Endothelial cell of umbilical vein (primary cell): Measurements from ENCODE around the gene CHCHD4.

Experiments
- CTCF ChIP-seq, 2 donors: IDR thresholded peaks; 1 replicate in 1 of 2; 2 replicates in 1 of 2; pipeline ENCODE4 v1.5.1; 2011; ENCODE audit warnings: low read length in 2 of 2, mild to moderate bottlenecking in 2 of 2, moderate library complexity in 2 of 2, control low read depth in 1 of 2, inconsistent platforms in 1 of 2, low read depth in 1 of 2; ENCODE audit not compliant: insufficient read depth in 1 of 2; ENCODE audit errors: extremely low read depth in 1 of 2
- POLR2A ChIP-seq: IDR thresholded peaks from 2 replicates; pipeline ENCODE4 v1.6.1; 2012; ENCODE audit warnings: low read depth, mild to moderate bottlenecking, control low read depth, low read length
- POLR2AphosphoS5 ChIP-seq: IDR thresholded peaks from 2 replicates; pipeline ENCODE4 v1.6.1; 2012; ENCODE audit warnings: low read depth, mild to moderate bottlenecking, control low read depth, low read length, moderate library complexity; ENCODE audit not compliant: insufficient read depth

DNA sequence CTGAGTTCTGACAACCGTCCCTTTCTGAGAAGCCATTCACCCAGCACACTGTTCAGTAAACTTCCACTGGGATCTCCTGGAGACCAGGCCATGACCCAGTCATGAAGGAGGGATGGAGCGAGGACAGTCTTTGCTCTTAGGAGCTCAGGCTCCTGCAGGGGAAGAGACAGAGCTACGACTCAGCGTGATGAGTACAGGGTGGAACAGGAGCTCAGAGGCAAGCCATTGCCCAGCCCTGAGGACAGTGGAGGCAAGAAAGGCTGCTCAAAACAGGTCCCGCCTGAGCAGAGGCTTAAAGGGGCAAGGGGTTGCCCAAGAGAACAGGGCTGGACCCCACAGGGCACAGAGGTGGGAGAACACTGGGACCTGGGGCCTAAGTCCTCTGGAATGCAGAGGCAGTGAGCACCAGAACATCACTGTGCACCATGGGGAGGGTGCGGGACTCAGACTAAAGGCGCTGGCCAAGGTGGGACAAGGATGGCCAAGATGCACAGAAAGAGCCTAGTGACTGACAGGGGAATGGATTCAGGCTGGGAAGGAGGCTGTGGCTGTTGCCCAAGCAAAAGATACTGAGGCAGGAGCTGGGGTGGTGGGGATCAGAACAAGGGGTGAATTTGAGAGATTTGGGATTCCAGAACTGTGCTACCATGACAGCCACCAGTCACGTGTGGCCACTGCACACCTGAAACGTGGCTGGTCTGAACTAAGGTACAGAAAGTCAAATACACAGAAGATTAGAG is 26.0 kb upstream of the CHCHD4 start:
- TF ChIP-seq CTCF (IDR thresholded peaks at IDR 0.05; ENCODE audit: extremely low read depth in 1 of 2, insufficient read depth in 1 of 2, low read depth in 1 of 2, low read length in 2 of 2) (no peak), POLR2AphosphoS5 (no peak), POLR2A (no peak)
